NK-92 (cell line): Measurements from ENCODE around the gene CDKL1.

Experiments
- DNase-seq: peaks from one replicate; lab custom pipeline; 2025; ENCODE audit not compliant: unreplicated experiment; lab: John Stamatoyannopoulos, UW

CDKL1 gene

GRCh38 chr14:50288146-50288545, 108.5 kb downstream of the CDKL1 start:
- DNase-seq, result no peak

GRCh38 chr14:50285861-50286260, 110.8 kb downstream of the CDKL1 start:
- no peak for DNase-seq
